ENCODE results near the gene TTLL5.
A peak's percentile ranks its signal among the peaks of the same experiment; 100 is the strongest.

DNA sequence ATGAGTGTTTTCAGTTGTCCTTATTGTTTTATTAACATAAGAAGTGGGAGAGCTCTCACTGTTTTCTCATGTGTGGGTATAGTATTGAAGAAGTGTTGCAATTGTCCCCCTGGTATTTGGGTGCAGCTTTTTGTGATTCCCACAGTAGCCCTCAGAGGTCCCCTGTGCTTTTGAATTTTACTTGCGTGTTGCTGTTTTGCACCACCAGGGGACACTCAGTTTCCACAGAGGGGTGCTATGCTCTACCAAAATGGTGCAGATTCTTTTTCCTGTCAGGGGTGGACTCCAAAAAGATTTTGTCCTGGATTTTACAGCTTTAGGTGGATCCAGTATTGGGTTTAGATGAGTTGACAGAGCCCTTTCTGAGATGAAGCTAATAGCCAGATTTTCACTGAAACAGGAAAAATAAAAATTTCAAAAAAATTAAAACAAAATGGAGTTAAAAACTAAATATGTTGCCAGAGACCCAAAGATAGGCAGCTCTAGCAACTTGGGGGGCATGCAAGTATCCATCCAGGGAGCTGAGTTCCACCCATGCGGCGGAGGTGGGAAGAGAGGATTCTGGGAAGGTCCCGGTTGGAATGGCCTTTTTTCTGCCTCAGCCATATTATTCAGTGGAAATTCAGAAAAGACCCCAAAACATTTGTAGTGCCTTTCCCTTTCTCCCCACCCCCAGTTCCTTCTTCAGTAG, 50.2 kb downstream of the TTLL5 start:
- no peak for TF ChIP-seq POLR2A (IDR thresholded peaks at IDR 0.05)
- TF ChIP-seq, protein P1, sequence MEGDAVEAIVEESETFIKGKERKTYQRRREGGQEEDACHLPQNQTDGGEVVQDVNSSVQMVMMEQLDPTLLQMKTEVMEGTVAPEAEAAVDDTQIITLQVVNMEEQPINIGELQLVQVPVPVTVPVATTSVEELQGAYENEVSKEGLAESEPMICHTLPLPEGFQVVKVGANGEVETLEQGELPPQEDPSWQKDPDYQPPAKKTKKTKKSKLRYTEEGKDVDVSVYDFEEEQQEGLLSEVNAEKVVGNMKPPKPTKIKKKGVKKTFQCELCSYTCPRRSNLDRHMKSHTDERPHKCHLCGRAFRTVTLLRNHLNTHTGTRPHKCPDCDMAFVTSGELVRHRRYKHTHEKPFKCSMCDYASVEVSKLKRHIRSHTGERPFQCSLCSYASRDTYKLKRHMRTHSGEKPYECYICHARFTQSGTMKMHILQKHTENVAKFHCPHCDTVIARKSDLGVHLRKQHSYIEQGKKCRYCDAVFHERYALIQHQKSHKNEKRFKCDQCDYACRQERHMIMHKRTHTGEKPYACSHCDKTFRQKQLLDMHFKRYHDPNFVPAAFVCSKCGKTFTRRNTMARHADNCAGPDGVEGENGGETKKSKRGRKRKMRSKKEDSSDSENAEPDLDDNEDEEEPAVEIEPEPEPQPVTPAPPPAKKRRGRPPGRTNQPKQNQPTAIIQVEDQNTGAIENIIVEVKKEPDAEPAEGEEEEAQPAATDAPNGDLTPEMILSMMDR (IDR thresholded peaks at IDR 0.05): peak; percentile 32 to 69 (median 56)
